Right lobe of liver (tissue), 6 donors: ENCODE measurements around the gene RARB. TPM values are rescaled to one million over a fixed set of nuclear protein-coding genes. Genes with fewer than 3 reads are reported as not detected.

Experiments
- ATAC-seq, 4 donors: fragments of 200-7000 bp; cut with Tn5 transposase; one replicate each; pipeline ENCODE4 v1.9.1; 2020; ENCODE audit warnings: mild to moderate bottlenecking in 4 of 4, moderate library complexity in 4 of 4
- DNase-seq, 3 donors: peaks; one replicate each; pipeline ENCODE4 v3.0.0-alpha.2; 2020
- H3K27ac ChIP-seq, 3 donors: fragments of 200-600 bp; one replicate each; pipeline ENCODE4 v1.8.0; 2022
- H3K27me3 ChIP-seq, 2 donors: fragments of 200-600 bp; one replicate each; pipeline ENCODE4 v1.8.0; 2022
- H3K36me3 ChIP-seq, 4 donors: fragments of 200-600 bp; sonication (generic) in 1 of 4; one replicate each; pipeline versions ENCODE4 v1.5.1 to v1.8.0; 2017 to 2022; ENCODE audit warnings: control low read depth in 1 of 4
- H3K4me1 ChIP-seq, 4 donors: fragments of 200-600 bp; sonication (generic) in 1 of 4; one replicate each; pipeline versions ENCODE4 v1.5.1 to v1.8.0; 2017 to 2022; ENCODE audit warnings: control low read depth in 1 of 4
- H3K4me3 ChIP-seq, 3 donors: fragments of 200-600 bp; one replicate each; pipeline ENCODE4 v1.8.0; 2022
- H3K9me3 ChIP-seq, 4 donors: fragments of 200-600 bp; sonication (generic) in 1 of 4; one replicate each; pipeline versions ENCODE4 v1.5.1 to v1.8.0; 2017 to 2022; ENCODE audit warnings: control low read depth in 1 of 4
- CTCF ChIP-seq, 4 donors: fragments of 200-600 bp in 3 of 4; fragments of 450-650 bp in 1 of 4; IDR thresholded peaks; one replicate each; pipeline versions ENCODE4 v1.5.1 to v1.8.0; 2016 to 2022; ENCODE audit warnings: antibody characterized with exemption in 4 of 4, mild to moderate bottlenecking in 2 of 4
- POLR2A ChIP-seq: fragments of 450-650 bp; IDR thresholded peaks from one replicate; pipeline ENCODE4 v1.6.1; 2017; ENCODE audit warnings: antibody characterized with exemption, mild to moderate bottlenecking
- WGBS: methylation state at CpG from one replicate; pipeline ENCODE4 v1.1.6; 2018; ENCODE audit warnings: low coverage, low lambda C conversion rate; ENCODE audit not compliant: insufficient coverage; ENCODE audit errors: missing lambda C conversion rate; 5-methylcytosine and 5-hydroxymethylcytosine counted together
- intact Hi-C, 2 donors: fragments of 100-400 bp; cut with DNase I; formaldehyde crosslinking; loops; one replicate each; pipeline versions ENCODE4 v1.11.2 to v1.14.1; 2022
- total RNA-seq, 6 experiments: library from RNA; depleted of rRNA in 2 of 6; stranded (reverse); fragments of >200 nt in 2 of 6; fragmentation: NEBNext Ultra II Directional in 3 of 6; extraction: Animal tissue kit (Norgen Biotek cat#: 25700) in 3 of 6; gene quantifications; one replicate each; pipeline versions ENCODE4 v1.1.0 to v1.2.4, GENCODE V29; 2016 to 2023
- donor health status: DM: no; HTN: yes; CAD: no.
- donor health status: DM: no; HTN: no; CAD: no.
- donor health status: DM: no; HTN: no; CAD: no.
- donor health status: DM: no; HTN: yes; CAD: no.
- donor health status: DM: no; HTN: yes; CAD: no.

RARB gene
- total RNA-seq, 6 experiments from 2014 or later = 1.2 to 2.8 (median 2.1) TPM

- ATAC-seq (no peak), DNase-seq (no peak)
- Histone ChIP-seq H3K9me3 (no peaks in the 10 kb centered on the region), H3K36me3 (no peaks in the 10 kb centered on the region), H3K4me1 (peaks cover 0 to 29% (median 0%) of the 10 kb centered on the region in 4 donors), H3K27me3 (no peaks in the 10 kb centered on the region), H3K27ac (no peak overlapping the region), H3K4me3 (no peak overlapping the region)
- WGBS = 83% methylated on average over 3 of the region's 3 CpGs
- intact Hi-C loops = no loop called here
- no peak for TF ChIP-seq CTCF (IDR thresholded peaks at IDR 0.05)
- no peak for TF ChIP-seq POLR2A
Observed at GRCh38 chr3:25461946-25462345, 33.9 kb downstream of the RARB start.

GRCh38 chr3:25462495-25462894, 34.4 kb downstream of the RARB start:
- intact Hi-C loops = no loop called here
- WGBS = 83% methylated on average over 1 of the region's 1 CpG
- ATAC-seq = peak; percentile 34 to 77 (median 58)

GRCh38 chr3:25463836-25464418, 35.9 kb downstream of the RARB start:
- Histone ChIP-seq H3K4me1 (peaks cover 0 to 23% (median 0%) of the 10 kb centered on the region in 4 donors), H3K9me3 (no peaks in the 10 kb centered on the region), H3K36me3 (no peaks in the 10 kb centered on the region), H3K4me3 (no peak overlapping the region), H3K27me3 (no peaks in the 10 kb centered on the region), H3K27ac (peak overlapping the region in 1 of 3 donors; percentile 19)
- TF ChIP-seq POLR2A = no peak
- no peak for TF ChIP-seq CTCF (IDR thresholded peaks at IDR 0.05)
- DNase-seq (no peak), ATAC-seq (peak; percentile 52 to 68 (median 60))
- 32% methylated on average over 3 of the region's 3 CpGs for WGBS
- intact Hi-C loops = no loop called here

More at GRCh38 chr3:25462495-25462894, 34.4 kb downstream of the RARB start:
- no peak overlapping the region for H3K27ac ChIP-seq
- H3K27me3 ChIP-seq = no peaks in the 10 kb centered on the region
- no peak for DNase-seq
- H3K36me3 ChIP-seq = no peaks in the 10 kb centered on the region
- TF ChIP-seq CTCF (IDR thresholded peaks at IDR 0.05) = no peak
- no peak for TF ChIP-seq POLR2A
- H3K4me1 ChIP-seq = peaks cover 0 to 29% (median 0%) of the 10 kb centered on the region in 4 donors
- H3K4me3 ChIP-seq = no peak overlapping the region
- no peaks in the 10 kb centered on the region for H3K9me3 ChIP-seq

- no peaks in the 10 kb centered on the region for H3K36me3 ChIP-seq
- TF ChIP-seq CTCF (IDR thresholded peaks at IDR 0.05) (no peak), POLR2A (no peak)
Observed at GRCh38 chr3:25465266-25465860, 37.3 kb downstream of the RARB start.

More at GRCh38 chr3:25465266-25465860, 37.3 kb downstream of the RARB start:
- Histone ChIP-seq H3K9me3 (no peaks in the 10 kb centered on the region), H3K27ac (no peak overlapping the region), H3K27me3 (no peaks in the 10 kb centered on the region), H3K4me1 (peaks cover 0 to 22% (median 0%) of the 10 kb centered on the region in 4 donors), H3K4me3 (no peak overlapping the region)
- intact Hi-C loops = no loop called here
- ATAC-seq (no peak), DNase-seq (no peak)
- WGBS = 82% methylated on average over 5 of the region's 5 CpGs
